Measurements from ENCODE around the gene ENDOG.
"Not testable (repeated sequence)": the region's sequence is repeated elsewhere in the genome, so short reads cannot be mapped to it uniquely, and the experiment has no call there.

Gene ENDOG

DNA sequence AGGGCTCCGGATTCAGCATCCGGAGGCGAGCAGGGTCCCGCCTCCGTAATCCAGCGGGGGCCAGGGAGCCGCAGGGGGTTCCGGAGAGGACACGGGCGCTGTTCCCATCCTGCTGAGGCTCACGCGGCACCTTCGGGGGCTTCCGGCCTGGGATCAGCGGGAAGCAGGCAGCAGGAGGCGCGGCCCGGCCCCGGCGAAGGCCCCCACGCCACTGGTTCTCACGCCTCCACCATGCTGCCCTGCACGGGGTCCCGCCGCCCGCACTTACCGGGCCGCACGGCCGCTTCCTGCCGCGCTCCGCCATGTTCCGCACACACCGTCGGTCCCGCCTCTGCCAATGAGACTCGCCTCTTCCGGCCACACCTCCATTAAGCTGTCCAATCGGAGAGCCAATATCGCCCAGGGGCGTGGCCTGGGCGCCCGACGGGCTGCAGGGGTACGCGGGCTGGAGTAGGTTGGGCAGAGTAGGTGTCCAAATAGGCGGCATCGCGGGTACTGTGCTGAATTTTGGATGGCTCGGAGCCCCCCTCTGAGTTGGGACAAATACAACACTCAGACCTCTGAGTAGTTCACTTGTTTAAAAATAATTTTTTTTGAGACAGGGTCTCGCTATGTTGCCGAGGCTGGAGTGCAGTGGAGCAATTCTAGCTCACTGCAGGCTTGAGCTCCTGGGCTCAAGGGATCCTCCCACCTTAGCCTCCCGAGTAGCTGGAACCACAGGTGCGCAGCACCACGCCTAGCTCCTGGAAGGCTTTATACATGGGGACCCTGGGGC is 11.4 kb downstream of the ENDOG start, which contains the start of gene SPOUT1:
TSS of gene SPOUT1 (minus strand) at position 318 of the 775 bp plus-strand sequence. CDS start at position 304, 14 bp downstream.
- peak; percentile 67 to 94 for DNase-seq

DNA sequence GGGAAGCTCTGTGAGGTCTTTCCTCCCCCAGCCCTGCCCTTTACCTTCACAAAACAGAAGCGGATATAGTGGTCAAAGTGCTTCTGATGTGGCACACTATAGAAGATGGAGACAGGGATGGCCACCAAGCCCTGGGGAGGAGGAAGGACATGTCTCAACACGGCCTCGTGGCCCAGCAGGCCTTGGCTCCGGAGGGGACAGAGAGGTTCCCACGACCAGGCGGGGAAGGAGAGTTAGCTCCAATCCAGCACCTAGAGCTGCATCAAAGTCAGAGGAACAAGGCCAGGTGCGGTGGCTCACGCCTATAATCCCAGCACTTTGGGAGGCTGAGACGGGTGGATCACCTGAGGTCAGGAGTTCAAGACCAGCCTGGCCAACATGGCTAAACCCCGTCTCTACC is 15.4 kb downstream of the ENDOG start:
- DNase-seq: no peak

DNA sequence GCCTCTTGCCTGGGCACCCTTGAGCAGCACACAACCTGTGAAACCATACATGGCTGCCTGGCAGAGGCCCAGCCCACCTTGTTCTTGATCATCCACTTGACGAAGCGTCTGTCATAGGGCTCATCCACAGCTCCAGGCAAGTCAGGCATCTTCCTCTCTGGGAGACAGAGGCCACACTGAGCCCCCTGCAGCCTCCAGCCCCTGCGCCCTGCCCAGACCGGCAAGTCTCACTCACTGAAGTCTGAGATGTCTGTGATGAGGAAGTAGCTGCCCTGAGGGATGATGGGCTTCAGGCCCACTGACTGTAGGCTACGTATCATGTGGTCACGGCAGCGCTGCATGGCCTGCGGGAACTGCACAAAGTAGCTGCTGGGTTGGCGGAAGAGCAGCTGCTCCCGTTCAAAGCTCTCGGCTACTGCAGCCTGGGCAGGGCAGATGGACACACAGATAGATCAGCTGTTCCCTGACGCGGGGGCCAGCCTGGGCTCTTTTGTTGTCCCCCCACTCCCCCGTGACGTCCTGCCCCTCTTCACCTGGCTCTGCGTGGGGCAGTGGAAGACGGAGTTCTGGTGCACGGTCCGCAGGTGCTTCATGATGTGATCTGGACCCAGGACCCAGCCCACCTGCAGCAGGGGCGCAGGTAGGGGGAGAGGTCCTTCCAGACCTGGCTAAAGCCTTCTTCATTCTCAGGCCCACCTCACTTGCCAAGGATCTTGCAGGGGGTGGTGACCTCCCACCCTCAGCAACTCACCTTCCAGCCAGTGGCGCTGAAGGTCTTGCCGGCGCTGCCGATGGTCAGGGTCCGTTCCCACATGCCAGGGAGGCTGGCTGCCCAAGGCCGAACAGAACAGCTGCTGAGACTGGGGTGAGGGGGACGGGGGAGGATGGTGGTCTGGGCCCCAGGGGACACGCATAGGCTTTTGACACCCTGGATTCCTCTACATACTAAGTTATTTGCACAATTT is 17.2 kb downstream of the ENDOG start:
- no peak for DNase-seq

DNA sequence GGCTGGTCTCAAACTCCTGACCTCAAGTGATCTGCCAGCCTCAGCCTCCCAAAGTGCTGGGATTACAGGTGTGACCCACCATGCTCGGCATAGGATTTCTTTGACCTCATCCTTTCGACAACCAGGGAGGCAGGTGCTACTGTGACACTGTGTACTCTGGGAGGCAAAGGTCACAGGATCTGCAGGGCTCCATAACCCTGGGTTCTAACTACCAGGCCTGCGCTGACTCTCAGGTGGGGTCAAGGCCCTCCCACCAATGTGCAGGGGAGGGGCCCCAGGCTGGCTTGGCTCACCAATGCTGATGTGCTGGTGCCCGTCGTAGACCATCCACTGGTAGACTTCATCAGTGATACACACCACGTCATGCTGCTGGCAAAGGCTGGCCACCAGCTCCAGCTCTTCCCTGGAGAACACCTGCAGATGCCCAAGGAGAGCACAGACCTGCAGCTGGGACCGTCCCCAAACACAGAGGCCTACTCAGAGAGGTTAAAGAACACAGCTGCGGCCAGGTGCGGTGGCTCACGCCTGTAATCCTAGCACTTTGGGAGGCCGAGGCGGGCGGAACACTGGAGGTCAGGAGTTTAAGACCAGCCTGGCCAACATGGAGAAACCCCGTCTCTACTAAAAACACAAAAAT is 18.3 kb downstream of the ENDOG start:
- DNase-seq: no peak

- DNase-seq: no peak
Measured at GRCh38 chr9:128838338-128838737, 20.0 kb downstream of the ENDOG start.

DNA sequence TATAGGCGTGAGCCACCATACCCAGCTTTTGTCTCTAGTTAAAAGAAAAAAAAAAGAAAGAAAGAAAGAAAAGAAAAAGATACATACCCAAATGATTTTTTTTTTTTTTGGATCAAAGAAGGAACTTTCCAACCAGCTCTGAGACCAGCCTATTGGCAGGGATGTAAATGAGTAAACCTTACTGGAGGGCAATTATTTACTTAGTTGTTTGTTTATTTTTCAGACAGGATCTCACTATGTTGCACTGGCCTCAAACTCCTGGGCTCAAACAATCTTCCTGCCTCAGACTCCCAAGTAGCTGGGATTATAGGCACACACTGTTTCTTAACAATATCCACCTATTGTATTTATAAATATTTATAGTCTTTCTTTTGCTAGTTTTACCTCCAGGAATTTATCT is 22.2 kb downstream of the ENDOG start:
- no peak for DNase-seq

DNA sequence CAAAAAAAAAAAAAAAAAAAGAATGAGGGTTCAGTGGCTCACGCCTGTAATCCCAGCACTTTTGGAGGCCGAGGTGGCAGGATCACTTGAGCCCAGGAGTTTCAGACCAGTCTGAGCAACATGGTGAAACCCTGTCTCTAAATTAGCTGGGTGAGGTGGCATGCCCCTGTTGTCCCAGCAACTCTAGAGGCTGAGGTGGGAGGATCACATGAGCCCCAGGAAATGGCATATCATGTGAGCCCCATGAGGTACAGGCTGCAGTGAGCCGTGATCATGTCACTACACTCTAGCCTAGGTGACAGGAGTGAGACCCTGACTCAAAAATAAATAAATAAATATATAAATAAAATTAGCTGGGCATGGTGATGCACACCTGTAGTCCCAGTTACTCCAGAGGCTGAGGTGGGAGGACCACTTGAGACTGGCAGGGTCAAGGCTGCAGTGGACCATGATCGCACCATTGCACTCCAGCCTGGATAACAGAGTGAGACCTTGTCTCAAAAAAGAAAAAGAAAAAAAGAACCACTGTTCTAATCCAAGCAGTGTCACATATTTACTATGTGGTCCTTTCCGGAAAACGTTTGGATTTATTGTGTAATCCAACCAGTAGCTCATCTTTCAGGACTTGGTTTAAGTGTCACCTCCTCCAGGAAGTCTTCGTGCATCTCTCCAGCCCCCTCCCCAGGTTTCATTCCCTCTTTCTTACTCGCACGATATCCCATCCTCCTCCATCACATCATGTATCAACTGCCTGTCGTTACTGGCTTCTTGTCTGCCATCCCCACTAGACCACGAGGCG is 23.6 kb downstream of the ENDOG start:
- DNase-seq: no peak

- DNase-seq: not testable (repeated sequence)
Measured at GRCh38 chr9:128843171-128843570, 24.9 kb downstream of the ENDOG start.

- no peak for DNase-seq
Measured at GRCh38 chr9:128845186-128845931, 27.1 kb downstream of the ENDOG start.

GRCh38 chr9:128846680-128847030 is 28.4 kb downstream of the ENDOG start:
- no peak for DNase-seq

GRCh38 chr9:128847803-128848202 is 29.5 kb downstream of the ENDOG start:
- no peak for DNase-seq

- not testable (repeated sequence) for DNase-seq
Measured at GRCh38 chr9:128851024-128851423, 32.7 kb downstream of the ENDOG start.

DNA sequence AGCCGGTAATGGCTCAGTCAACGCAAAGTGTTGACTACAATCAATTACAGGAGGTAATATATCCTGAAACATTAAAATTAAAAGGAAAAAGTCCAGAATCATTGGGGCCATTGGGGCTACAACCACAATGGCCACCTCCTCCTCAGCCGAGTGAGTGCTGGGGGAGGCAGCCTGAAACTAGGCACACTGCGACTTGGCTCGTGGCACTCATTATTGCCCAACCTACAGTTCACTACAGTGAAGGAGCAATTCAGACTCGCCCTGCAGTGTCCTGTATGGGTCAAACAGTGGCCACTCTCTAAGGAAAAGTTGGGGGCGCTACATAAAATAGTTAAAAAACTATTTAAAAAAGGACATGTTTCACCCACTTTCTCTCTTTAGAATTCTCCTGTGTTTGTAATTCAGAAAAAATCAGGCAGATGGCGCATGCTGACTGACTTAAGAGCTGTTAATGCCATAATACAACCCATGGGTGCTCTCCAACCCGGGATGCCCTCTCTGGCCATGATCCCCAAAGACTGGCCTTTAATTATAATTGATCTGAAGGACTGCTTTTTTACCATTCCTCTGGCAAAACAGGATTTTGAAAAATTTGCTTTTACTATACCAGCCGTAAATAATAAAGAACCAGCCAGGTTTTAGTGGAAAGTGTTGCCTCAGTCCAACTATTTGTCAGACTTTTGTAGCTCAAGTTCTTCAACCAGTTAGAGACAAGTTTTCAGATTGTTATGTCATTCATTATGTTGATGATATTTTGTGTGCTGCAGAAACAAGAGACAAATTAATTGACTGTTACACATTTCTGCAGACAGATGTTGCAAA is 33.7 kb downstream of the ENDOG start:
- peak in 1 of 2 donors; percentile 5 for DNase-seq

DNA sequence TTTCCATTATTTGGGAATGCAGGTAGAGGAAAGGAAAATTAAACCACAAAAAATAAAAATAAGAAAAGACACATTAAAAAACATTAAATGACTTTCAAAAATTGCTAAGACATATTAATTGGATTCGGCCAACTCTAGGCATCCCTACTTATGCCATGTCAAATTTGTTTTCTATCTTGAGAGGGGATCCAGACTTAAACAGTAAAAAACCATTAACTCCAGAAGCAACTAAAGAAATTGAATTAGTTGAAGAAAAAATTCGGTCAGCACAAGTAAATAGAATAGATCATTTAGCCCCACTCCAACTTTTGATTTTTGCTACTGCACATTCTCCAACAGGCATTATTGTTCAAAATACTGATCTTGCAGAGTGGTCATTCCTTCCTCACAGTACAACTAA is 34.3 kb downstream of the ENDOG start:
- not testable (repeated sequence) for DNase-seq

DNA sequence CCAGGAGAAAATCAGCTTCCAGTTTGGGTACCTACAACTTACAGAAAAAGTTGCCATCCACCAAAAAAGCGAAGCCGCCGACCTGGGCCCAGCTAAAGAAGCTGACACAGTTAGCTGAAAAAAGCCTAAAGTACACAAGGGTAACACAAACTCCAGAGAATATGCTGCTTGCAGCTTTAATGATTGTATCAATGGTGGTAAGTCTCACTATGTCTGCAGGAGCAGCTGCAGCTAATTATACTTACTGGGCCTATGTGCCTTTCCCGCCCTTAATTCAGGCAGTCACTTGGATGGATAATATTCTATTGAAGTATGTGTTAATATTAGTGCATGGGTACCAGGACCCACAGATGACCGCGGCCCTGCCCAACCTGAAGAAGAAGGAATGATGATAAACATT is 36.2 kb downstream of the ENDOG start:
- not testable (repeated sequence) for DNase-seq

GRCh38 chr9:128858476-128858875 is 40.2 kb downstream of the ENDOG start:
- DNase-seq: not testable (repeated sequence)

- no peak for DNase-seq
Measured at GRCh38 chr9:128860937-128861336, 42.6 kb downstream of the ENDOG start.

- no peak for DNase-seq
Measured at GRCh38 chr9:128861501-128861900, 43.2 kb downstream of the ENDOG start.

- DNase-seq: no peak
Measured at GRCh38 chr9:128862401-128862851, 44.1 kb downstream of the ENDOG start.

DNA sequence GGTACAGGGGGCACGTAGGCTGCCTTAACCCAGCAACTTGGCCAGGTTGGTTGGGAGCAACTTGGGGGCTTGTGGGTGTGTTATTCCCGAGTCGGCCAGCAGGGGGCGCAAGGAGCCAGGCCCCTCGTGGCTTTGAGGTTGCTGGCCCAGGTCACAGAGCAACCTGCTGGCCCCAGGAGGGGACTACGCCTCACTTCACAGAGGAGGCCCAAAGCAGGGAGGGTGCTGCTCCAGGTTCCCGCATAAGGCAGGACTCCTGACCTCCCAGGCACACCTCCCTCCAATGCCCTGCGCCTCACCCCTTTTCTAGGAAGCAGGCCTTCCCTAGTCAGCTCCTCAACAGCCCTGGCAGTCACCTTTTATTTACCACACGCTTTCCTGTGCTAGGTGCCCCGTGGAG is 45.3 kb downstream of the ENDOG start:
- DNase-seq: peak; percentile 51 to 53
